Measurements from ENCODE around the gene LHFPL4.

GRCh38 chr3:9550999-9551398, 2.6 kb downstream of the LHFPL4 start:
- TF ChIP-seq CTCF (IDR thresholded peaks at IDR 0.05; ENCODE audit: control extremely low read depth in 1 of 3, insufficient read depth in 1 of 3, low read depth in 1 of 3, low read length in 3 of 3) (no peak), YY1 (IDR thresholded peaks at IDR 0.05; ENCODE audit: low read depth, low read length) (no peak), EGR1 (IDR thresholded peaks at IDR 0.05; ENCODE audit: borderline replicate concordance, low read depth, low read length) (no peak), POLR2A (IDR thresholded peaks at IDR 0.05; ENCODE audit: control extremely low read depth in 1 of 2, low read depth in 2 of 2, low read length in 2 of 2) (no peak)

All from H1 (cell line).